CD4-positive, CD25-positive, alpha-beta regulatory T cell (primary cell): Measurements from ENCODE around the gene KLF1. TPM values are rescaled to one million over a fixed set of nuclear protein-coding genes. Genes with fewer than 3 reads are reported as not detected.
A peak's percentile ranks its signal among the peaks of the same experiment; 100 is the strongest.

Experiments
- ATAC-seq, 2 donors: fragments of 150-1000 bp; cut with Tn5 transposase; one replicate each; pipeline ENCODE4 v1.10.0; 2021; ENCODE audit warnings: low read depth in 2 of 2, moderate number of reproducible peaks in 2 of 2, moderate library complexity in 1 of 2
- DNase-seq, 3 donors: peaks; one replicate each; pipeline versions ENCODE4 v3.0.0 to v3.0.0-alpha.2; 2012 to 2022; ENCODE audit warnings: mixed read lengths in 1 of 3
- H3K27ac ChIP-seq: one replicate; pipeline ENCODE4 v1.7.0; 2013; ENCODE audit warnings: mild to moderate bottlenecking, low read length; ENCODE audit not compliant: insufficient read depth, poor library complexity, severe bottlenecking
- H3K27me3 ChIP-seq: one replicate; pipeline ENCODE4 v1.7.0; 2013; ENCODE audit warnings: low read length; ENCODE audit not compliant: control insufficient read depth, insufficient read depth
- H3K36me3 ChIP-seq: one replicate; pipeline ENCODE4 v1.7.0; 2013; ENCODE audit warnings: mild to moderate bottlenecking, low read length, moderate library complexity; ENCODE audit not compliant: control insufficient read depth, insufficient read depth
- H3K4me1 ChIP-seq: 2 replicates; pipeline ENCODE4 v1.7.0; 2013; ENCODE audit warnings: mild to moderate bottlenecking, low read length; ENCODE audit not compliant: insufficient read depth, control insufficient read depth, poor library complexity, severe bottlenecking
- H3K4me3 ChIP-seq: one replicate; pipeline ENCODE4 v1.7.0; 2013; ENCODE audit warnings: low read depth, mild to moderate bottlenecking, low read length, moderate library complexity
- H3K9me3 ChIP-seq, 2 experiments: 1 replicate in 1 of 2; 2 replicates in 1 of 2; pipeline ENCODE4 v1.7.0; 2013; ENCODE audit warnings: low read length in 2 of 2, mild to moderate bottlenecking in 1 of 2, moderate library complexity in 1 of 2; ENCODE audit not compliant: control insufficient read depth in 2 of 2
- H3K27ac Mint-ChIP-seq, 3 donors: one replicate each; pipeline ENCODE4 v1.8.0; 2020 to 2022; ENCODE audit warnings: mild to moderate bottlenecking in 3 of 3, mixed read lengths in 3 of 3, moderate library complexity in 2 of 3
- H3K27me3 Mint-ChIP-seq: one replicate; pipeline ENCODE4 v1.8.0; 2022; ENCODE audit warnings: mild to moderate bottlenecking, mixed read lengths
- H3K36me3 Mint-ChIP-seq: one replicate; pipeline ENCODE4 v1.8.0; 2020; ENCODE audit warnings: mixed read lengths
- H3K4me1 Mint-ChIP-seq, 4 donors: one replicate each; pipeline ENCODE4 v1.8.0; 2020 to 2022; ENCODE audit warnings: mixed read lengths in 4 of 4, mild to moderate bottlenecking in 1 of 4
- H3K4me3 Mint-ChIP-seq, 4 donors: one replicate each; pipeline ENCODE4 v1.8.0; 2020 to 2022; ENCODE audit warnings: mild to moderate bottlenecking in 4 of 4, mixed read lengths in 4 of 4, moderate library complexity in 3 of 4
- H3K9me3 Mint-ChIP-seq, 7 donors: one replicate each; pipeline ENCODE4 v1.8.0; 2020 to 2022; ENCODE audit warnings: mixed read lengths in 7 of 7, mild to moderate bottlenecking in 3 of 7, moderate library complexity in 2 of 7
- polyA plus RNA-seq, 4 donors: library from polyadenylated mRNA; unstranded; fragments of 300-500 nt; fragmentation: Illumina TruSeq; gene quantifications; one replicate each; pipeline ENCODE4 v1.2.3, GENCODE V29; 2021
- total RNA-seq: library from RNA; stranded (reverse); gene quantifications from one replicate; pipeline ENCODE4 v1.2.3, GENCODE V29; 2022

KLF1 gene
- total and polyA plus RNA-seq, 5 donors from 2014 or later, result 0.23 TPM; not detected in 4

- peaks cover 34% of the 10 kb centered on the region for H3K4me1 ChIP-seq
- H3K27ac ChIP-seq, result no peak overlapping the region
- H3K36me3 Mint-ChIP-seq, result peaks cover 8% of the 10 kb centered on the region
- H3K4me1 Mint-ChIP-seq, result peaks cover 0 to 43% (median 11%) of the 10 kb centered on the region in 4 donors
- peak overlapping the region in 1 of 3 donors; percentile 11 for H3K27ac Mint-ChIP-seq
- no peak overlapping the region for H3K4me3 ChIP-seq
- ATAC-seq (no peak), DNase-seq (no peak)
- peak overlapping the region; percentile 81 to 94 (median 90) for H3K4me3 Mint-ChIP-seq
- no peaks in the 10 kb centered on the region for H3K27me3 ChIP-seq
- peaks cover 0 to 3% (median 0%) of the 10 kb centered on the region in 7 donors for H3K9me3 Mint-ChIP-seq
- peaks cover 0 to 6% of the 10 kb centered on the region in 2 experiments for H3K9me3 ChIP-seq
- H3K27me3 Mint-ChIP-seq, result no peaks in the 10 kb centered on the region
- H3K36me3 ChIP-seq, result peaks cover 12% of the 10 kb centered on the region
These were observed 4.4 kb downstream of the KLF1 start for GRCh38 chr19:12882589-12882988.

DNA sequence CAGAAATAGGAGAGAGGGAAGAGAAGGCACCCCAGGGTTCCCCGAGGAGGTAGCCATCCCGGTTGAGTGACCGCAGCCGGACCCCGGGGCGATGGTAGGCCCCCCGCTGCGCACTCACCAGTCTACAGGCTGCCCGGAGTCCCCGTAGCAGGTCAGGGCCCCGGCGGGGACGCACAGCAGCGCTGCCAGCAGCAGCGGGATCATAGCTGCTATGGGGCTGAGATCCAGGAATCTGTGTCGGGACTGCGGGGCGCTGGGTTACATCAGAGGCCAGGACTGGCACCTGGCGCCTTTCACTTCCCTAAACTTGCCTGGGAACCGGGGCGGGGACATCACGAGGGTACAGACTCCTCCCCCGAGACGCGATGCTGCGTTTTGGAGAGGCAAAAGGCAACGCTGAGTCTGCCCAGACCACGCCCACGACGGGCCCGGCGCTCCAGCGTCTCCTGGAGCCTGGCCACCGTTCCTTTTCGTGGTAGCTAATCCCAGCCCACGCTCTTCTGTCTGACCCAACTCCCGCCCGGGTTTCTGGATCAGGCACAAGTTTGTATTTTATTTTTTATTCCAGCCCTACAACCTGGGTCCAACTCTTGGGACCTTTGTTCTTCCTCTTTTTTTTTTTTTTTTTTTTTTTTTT lies 5.7 kb downstream of the KLF1 start, which contains the start of gene DNASE2:
TSS of gene DNASE2 (minus strand) at position 278 of the 637 bp plus-strand sequence. CDS start at position 204, 74 bp downstream.
- ATAC-seq (peak; percentile 76 to 82), DNase-seq (peak; percentile 80 to 95 (median 83))
- Histone ChIP-seq H3K27ac (peak within 1 kb of the TSS; percentile 70), H3K4me3 (peak within 1 kb of the TSS; percentile 61), H3K36me3 (peaks cover 17% of the 10 kb centered on the region), H3K27me3 (no peaks in the 10 kb centered on the region), H3K4me1 (peaks cover 34% of the 10 kb centered on the region), H3K9me3 (peaks cover 0 to 6% of the 10 kb centered on the region in 2 experiments)
- Mint-ChIP-seq H3K27ac (peak within 1 kb of the TSS; percentile 81 to 92 (median 86)), H3K4me3 (peak within 1 kb of the TSS; percentile 89 to 96 (median 92)), H3K36me3 (peaks cover 8% of the 10 kb centered on the region), H3K9me3 (peaks cover 0 to 3% (median 0%) of the 10 kb centered on the region in 7 donors), H3K4me1 (peaks cover 0 to 43% (median 11%) of the 10 kb centered on the region in 4 donors), H3K27me3 (no peaks in the 10 kb centered on the region)

DNA sequence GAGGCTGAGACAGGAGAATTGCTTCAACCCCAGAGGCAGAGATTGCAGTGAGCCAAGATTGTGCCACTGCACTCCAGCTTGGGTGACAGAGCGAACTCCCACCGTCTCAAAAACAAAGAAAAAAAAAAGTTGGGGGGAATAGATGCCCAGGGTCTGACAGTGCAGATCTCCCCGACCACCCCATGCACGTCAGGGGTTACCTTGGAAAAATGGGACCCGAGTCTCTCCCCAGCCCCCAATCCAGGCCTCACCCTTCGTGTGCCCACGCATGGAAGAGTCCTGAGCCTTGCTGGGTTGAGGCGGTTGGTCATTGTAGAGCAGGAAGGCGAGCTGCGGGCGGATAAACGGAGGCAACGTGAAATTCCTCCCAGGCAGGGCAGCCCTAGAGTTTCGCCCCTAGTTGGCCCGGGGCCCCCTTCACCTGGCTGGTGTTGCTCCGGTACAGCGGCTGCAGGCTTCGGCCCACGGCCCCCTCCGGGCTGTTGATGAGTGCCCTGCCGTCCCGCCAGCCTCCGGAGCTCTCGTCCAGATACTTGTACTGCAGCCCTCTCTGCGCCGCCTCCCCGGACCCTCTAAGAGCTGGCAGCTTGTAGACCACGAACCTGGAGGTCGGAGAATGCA lies 6.3 kb downstream of the KLF1 start:
- peaks cover 29% of the 10 kb centered on the region for H3K4me1 ChIP-seq
- peak overlapping the region; percentile 43 to 82 (median 81) for H3K27ac Mint-ChIP-seq
- H3K9me3 Mint-ChIP-seq, result peaks cover 0 to 3% (median 0%) of the 10 kb centered on the region in 7 donors
- H3K27me3 Mint-ChIP-seq, result no peaks in the 10 kb centered on the region
- peak overlapping the region; percentile 61 for H3K4me3 ChIP-seq
- ATAC-seq (no peak), DNase-seq (no peak)
- peaks cover 8% of the 10 kb centered on the region for H3K36me3 Mint-ChIP-seq
- H3K27me3 ChIP-seq, result no peaks in the 10 kb centered on the region
- peak overlapping the region; percentile 89 to 96 (median 92) for H3K4me3 Mint-ChIP-seq
- peaks cover 0 to 41% (median 11%) of the 10 kb centered on the region in 4 donors for H3K4me1 Mint-ChIP-seq
- peaks cover 0 to 6% of the 10 kb centered on the region in 2 experiments for H3K9me3 ChIP-seq
- peak overlapping the region; percentile 70 for H3K27ac ChIP-seq
- H3K36me3 ChIP-seq, result peaks cover 23% of the 10 kb centered on the region

DNA sequence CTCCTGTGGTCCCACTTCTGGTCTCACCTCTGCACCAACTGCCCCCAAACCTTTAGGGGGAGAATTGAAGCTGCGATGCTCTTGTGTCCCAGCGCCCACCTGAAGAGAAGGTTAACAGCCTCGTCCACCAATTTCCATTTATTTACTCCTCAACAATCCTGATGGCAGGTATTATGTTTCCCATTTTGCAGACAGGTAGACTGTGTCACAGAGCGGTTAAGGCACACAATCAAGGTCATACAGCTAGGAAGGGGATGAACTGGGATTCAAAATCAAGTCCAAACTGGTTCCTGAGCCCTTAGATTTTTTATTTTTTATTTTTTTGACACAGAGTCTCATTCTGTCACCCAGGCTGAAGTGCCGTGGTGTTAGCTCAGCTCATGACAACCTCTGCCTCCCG lies 11.9 kb downstream of the KLF1 start:
- no peak overlapping the region for H3K27ac ChIP-seq
- no peaks in the 10 kb centered on the region for H3K9me3 ChIP-seq
- peaks cover 24% of the 10 kb centered on the region for H3K36me3 Mint-ChIP-seq
- H3K27ac Mint-ChIP-seq, result no peak overlapping the region
- H3K36me3 ChIP-seq, result peaks cover 23% of the 10 kb centered on the region
- no peaks in the 10 kb centered on the region for H3K27me3 Mint-ChIP-seq
- no peak overlapping the region for H3K4me3 ChIP-seq
- peaks cover 4% of the 10 kb centered on the region for H3K4me1 ChIP-seq
- H3K27me3 ChIP-seq, result no peaks in the 10 kb centered on the region
- H3K9me3 Mint-ChIP-seq, result peaks cover 0 to 5% (median 2%) of the 10 kb centered on the region in 7 donors
- ATAC-seq (no peak), DNase-seq (no peak)
- peak overlapping the region in 1 of 4 donors; percentile 71 for H3K4me3 Mint-ChIP-seq
- H3K4me1 Mint-ChIP-seq, result peaks cover 0 to 24% (median 5%) of the 10 kb centered on the region in 4 donors

DNA sequence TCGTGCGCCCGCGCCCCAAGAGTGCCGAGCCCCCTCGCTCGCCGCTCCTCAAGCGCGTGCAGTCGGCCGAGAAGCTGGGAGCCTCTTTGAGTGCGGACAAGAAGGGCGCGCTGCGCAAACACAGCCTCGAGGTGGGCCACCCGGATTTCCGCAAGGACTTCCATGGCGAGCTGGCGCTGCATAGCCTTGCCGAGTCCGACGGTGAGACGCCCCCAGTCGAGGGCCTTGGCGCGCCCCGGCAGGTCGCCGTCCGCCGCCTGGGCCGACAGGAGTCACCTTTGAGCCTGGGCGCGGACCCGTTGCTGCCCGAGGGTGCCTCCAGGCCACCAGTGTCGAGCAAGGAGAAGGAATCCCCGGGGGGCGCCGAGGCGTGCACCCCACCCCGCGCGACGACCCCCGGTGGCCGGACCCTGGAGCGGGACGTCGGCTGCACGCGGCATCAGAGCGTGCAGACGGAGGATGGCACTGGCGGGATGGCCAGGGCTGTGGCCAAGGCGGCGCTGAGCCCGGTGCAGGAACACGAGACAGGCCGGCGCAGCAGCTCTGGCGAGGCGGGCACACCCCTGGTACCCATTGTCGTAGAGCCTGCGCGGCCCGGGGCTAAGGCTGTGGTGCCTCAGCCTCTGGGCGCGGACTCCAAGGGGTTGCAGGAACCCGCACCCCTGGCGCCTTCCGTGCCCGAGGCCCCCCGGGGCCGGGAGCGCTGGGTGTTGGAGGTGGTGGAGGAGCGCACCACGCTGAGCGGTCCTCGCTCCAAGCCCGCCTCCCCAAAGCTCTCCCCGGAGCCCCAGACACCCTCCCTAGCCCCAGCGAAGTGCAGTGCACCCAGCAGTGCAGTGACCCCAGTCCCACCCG lies 12.9 kb downstream of the KLF1 start:
- no peak for ATAC-seq
- Mint-ChIP-seq H3K4me1 (peaks cover 0 to 19% (median 3%) of the 10 kb centered on the region in 4 donors), H3K36me3 (peaks cover 24% of the 10 kb centered on the region), H3K4me3 (peak overlapping the region in 1 of 4 donors; percentile 3), H3K27ac (no peak overlapping the region), H3K27me3 (peaks cover under 1% of the 10 kb centered on the region), H3K9me3 (peaks cover 0 to 5% (median 2%) of the 10 kb centered on the region in 7 donors)
- Histone ChIP-seq H3K9me3 (no peaks in the 10 kb centered on the region), H3K27ac (no peak overlapping the region), H3K4me1 (no peaks in the 10 kb centered on the region), H3K27me3 (no peaks in the 10 kb centered on the region), H3K4me3 (no peak overlapping the region), H3K36me3 (peaks cover 23% of the 10 kb centered on the region)
- no peak for DNase-seq

GRCh38 chr19:12872941-12873890 lies 13.8 kb downstream of the KLF1 start:
- H3K36me3 Mint-ChIP-seq, result peaks cover 20% of the 10 kb centered on the region
- peaks cover 0 to 14% (median 3%) of the 10 kb centered on the region in 4 donors for H3K4me1 Mint-ChIP-seq
- H3K4me3 ChIP-seq, result no peak overlapping the region
- peaks cover 0 to 5% (median 2%) of the 10 kb centered on the region in 7 donors for H3K9me3 Mint-ChIP-seq
- no peaks in the 10 kb centered on the region for H3K4me1 ChIP-seq
- H3K27me3 ChIP-seq, result no peaks in the 10 kb centered on the region
- H3K36me3 ChIP-seq, result peaks cover 17% of the 10 kb centered on the region
- ATAC-seq (peak; percentile 44 to 51), DNase-seq (peak; percentile 44 to 64 (median 55))
- peak overlapping the region; percentile 15 for H3K27ac ChIP-seq
- peak overlapping the region; percentile 3 to 83 (median 43) for H3K4me3 Mint-ChIP-seq
- peaks cover 5% of the 10 kb centered on the region for H3K27me3 Mint-ChIP-seq
- H3K27ac Mint-ChIP-seq, result no peak overlapping the region
- H3K9me3 ChIP-seq, result no peaks in the 10 kb centered on the region
